ENCODE data around the gene SLC22A5.
A peak's percentile ranks its signal among the peaks of the same experiment; 100 is the strongest.
"Not testable (repeated sequence)": the region's sequence is repeated elsewhere in the genome, so short reads cannot be mapped to it uniquely, and the experiment has no call there.

Gene SLC22A5

GRCh38 chr5:132404041-132404440, 34.5 kb downstream of the SLC22A5 start:
- H3K27ac ChIP-seq (ENCODE audit: extremely low read depth, low read depth, low read length); H3K4me3 ChIP-seq (ENCODE audit: low read depth, low read length); H3K4me1 ChIP-seq (ENCODE audit: control insufficient read depth, insufficient read depth, low read length); CTCF ChIA-PET; H3K36me3 ChIP-seq (ENCODE audit: control insufficient read depth in 2 of 2, insufficient read depth in 1 of 2, low read length in 2 of 2); H3K9me3 ChIP-seq (ENCODE audit: control insufficient read depth, insufficient read depth, low read depth, low read length); POLR2A ChIA-PET: not testable (repeated sequence)
- TF ChIP-seq ZNF146 (tag by site-specific recombination; IDR thresholded peaks at IDR 0.05) (peak; percentile 97), ZNF580 (tag by site-specific recombination; IDR thresholded peaks at IDR 0.05) (peak; percentile 37; the same call in 1 of the 2 replicates)

GRCh38 chr5:132405646-132406045, 36.1 kb downstream of the SLC22A5 start:
- Histone ChIP-seq H3K4me3 (ENCODE audit: low read depth, low read length) (no peak overlapping the region), H3K4me1 (ENCODE audit: control insufficient read depth, insufficient read depth, low read length) (no peaks in the 10 kb centered on the region), H3K36me3 (ENCODE audit: control insufficient read depth in 2 of 2, insufficient read depth in 1 of 2, low read length in 2 of 2) (no peaks in the 10 kb centered on the region), H3K9me3 (ENCODE audit: control insufficient read depth, insufficient read depth, low read depth, low read length) (no peaks in the 10 kb centered on the region), H3K27ac (ENCODE audit: extremely low read depth, low read depth, low read length) (no peak overlapping the region)
- POLR2A ChIA-PET: interaction anchor here (0.8 kb wide), 1 partner anchor 91 kb away, joined by 3 read pairs; no protein-coding TSS in a partner anchor
- no peak for TF ChIP-seq ZNF24 (tag by site-specific recombination; IDR thresholded peaks at IDR 0.05)
- TF ChIP-seq YY1 (tag by site-specific recombination; IDR thresholded peaks at IDR 0.05): no peak
- TF ChIP-seq ZBTB10 (tag by site-specific recombination; IDR thresholded peaks at IDR 0.05): no peak
- TF ChIP-seq ZNF10 (tag by site-specific recombination; IDR thresholded peaks at IDR 0.05): no peak
- TF ChIP-seq ZNF350 (tag by site-specific recombination; IDR thresholded peaks at IDR 0.05): no peak
- TF ChIP-seq ZNF704 (tag by site-specific recombination; IDR thresholded peaks at IDR 0.05): no peak
- TF ChIP-seq OVOL3 (tag by site-specific recombination; IDR thresholded peaks at IDR 0.05): no peak
- TF ChIP-seq ZSCAN16 (tag by site-specific recombination; IDR thresholded peaks at IDR 0.05): no peak
- TF ChIP-seq KLF17 (tag by site-specific recombination; IDR thresholded peaks at IDR 0.05): no peak
- TF ChIP-seq KLF16 (tag by site-specific recombination; IDR thresholded peaks at IDR 0.05): no peak
- CTCF ChIA-PET: interaction anchor here (1.4 kb wide), 1 partner anchor 19 kb away, joined by 3 read pairs; no protein-coding TSS in a partner anchor

- no peaks in the 10 kb centered on the region for H3K36me3 ChIP-seq (ENCODE audit: control insufficient read depth in 2 of 2, insufficient read depth in 1 of 2, low read length in 2 of 2)
- no peak overlapping the region for H3K27ac ChIP-seq (ENCODE audit: extremely low read depth, low read depth, low read length)
- ChIA-PET CTCF (interaction anchor here (1.0 to 1.6 kb wide), 3 partner anchors 20 to 95 kb away, joined by 3 to 4 read pairs (median 3); no protein-coding TSS in a partner anchor), POLR2A (interaction anchor here (0.8 kb wide), 1 partner anchor 90 kb away, joined by 3 read pairs; no protein-coding TSS in a partner anchor)
- TF ChIP-seq ZSCAN4 (tag by site-specific recombination; IDR thresholded peaks at IDR 0.05): no peak
- TF ChIP-seq SCRT2 (tag by site-specific recombination; IDR thresholded peaks at IDR 0.05): peak; percentile 64
- no peak for TF ChIP-seq ZNF510 (tag by site-specific recombination; IDR thresholded peaks at IDR 0.05; ENCODE audit: insufficient replicate concordance)
- peak; percentile 28 for TF ChIP-seq ZFHX2 (tag by site-specific recombination; conservative IDR thresholded peaks at IDR 0.05)
- TF ChIP-seq ZNF211 (tag by site-specific recombination; IDR thresholded peaks at IDR 0.05; ENCODE audit: low read depth): no peak
- TF ChIP-seq ZBTB6 (tag by site-specific recombination; IDR thresholded peaks at IDR 0.05): no peak
- H3K4me1 ChIP-seq (ENCODE audit: control insufficient read depth, insufficient read depth, low read length): no peaks in the 10 kb centered on the region
- H3K9me3 ChIP-seq (ENCODE audit: control insufficient read depth, insufficient read depth, low read depth, low read length): no peaks in the 10 kb centered on the region
- H3K4me3 ChIP-seq (ENCODE audit: low read depth, low read length): no peak overlapping the region
Observed at GRCh38 chr5:132406144-132406783, 36.8 kb downstream of the SLC22A5 start.

Data from HEK293 (cell line).